ENCODE measurements around the gene SLC23A2. TPM values are rescaled to one million over a fixed set of nuclear protein-coding genes. Genes with fewer than 3 reads are reported as not detected.
"Not testable (repeated sequence)": the region's sequence is repeated elsewhere in the genome, so short reads cannot be mapped to it uniquely, and the experiment has no call there.

The SLC23A2 gene
- total RNA-seq, 1 experiment from 2014 or later: 37.3 TPM

DNA sequence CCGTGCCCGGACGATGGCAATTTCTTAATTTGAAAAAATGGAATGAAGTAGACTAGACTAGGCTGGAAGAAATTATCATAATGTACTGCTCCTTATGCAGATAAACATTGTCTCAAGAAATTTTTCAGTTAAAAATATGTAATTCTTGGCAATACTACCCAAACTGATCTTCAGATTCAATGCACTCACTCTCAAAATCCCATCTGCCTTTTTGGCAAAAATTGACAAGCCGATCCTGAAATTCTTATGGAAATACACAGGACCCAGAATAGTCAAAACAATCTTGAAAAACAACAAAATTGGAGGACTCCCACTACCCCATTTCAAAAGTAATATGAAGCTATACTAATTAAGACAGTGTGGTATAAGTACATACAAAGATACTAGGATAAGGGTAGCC is 19.0 kb downstream of the SLC23A2 start:
- ChIA-PET CTCF (interaction anchor here (0.6 kb wide), 1 partner anchor 134 kb away, joined by 5 read pairs; no protein-coding TSS in a partner anchor), POLR2A (no interaction called here)
- no peaks in the 10 kb centered on the region for H3K9me3 Mint-ChIP-seq (ENCODE audit: unreplicated experiment)
- no TSS peak for BruUV-seq (replicated peaks)
- intact Hi-C loops (cut with micrococcal nuclease; ENCODE audit: unreplicated experiment): no loop called here
- no peaks in the 10 kb centered on the region for H3K4me1 ChIP-seq
- no peaks in the 10 kb centered on the region for H3K4me1 Mint-ChIP-seq (ENCODE audit: low read depth, unreplicated experiment)
- no peak overlapping the region for H3K27ac Mint-ChIP-seq (ENCODE audit: unreplicated experiment)
- no peaks in the 10 kb centered on the region for H3K27me3 Mint-ChIP-seq (ENCODE audit: insufficient read depth, unreplicated experiment)
- H3K4me3 ChIP-seq (ENCODE audit: low read depth, low read length): no peak overlapping the region
- peaks cover 6% of the 10 kb centered on the region for H3K36me3 Mint-ChIP-seq (ENCODE audit: insufficient read depth, unreplicated experiment)
- H3K9me3 ChIP-seq: no peaks in the 10 kb centered on the region
- DNase-seq: no peak
- no peaks in the 10 kb centered on the region for H3K36me3 ChIP-seq (ENCODE audit: control insufficient read depth, insufficient read depth, low read length)
- TF ChIP-seq, protein P1, sequence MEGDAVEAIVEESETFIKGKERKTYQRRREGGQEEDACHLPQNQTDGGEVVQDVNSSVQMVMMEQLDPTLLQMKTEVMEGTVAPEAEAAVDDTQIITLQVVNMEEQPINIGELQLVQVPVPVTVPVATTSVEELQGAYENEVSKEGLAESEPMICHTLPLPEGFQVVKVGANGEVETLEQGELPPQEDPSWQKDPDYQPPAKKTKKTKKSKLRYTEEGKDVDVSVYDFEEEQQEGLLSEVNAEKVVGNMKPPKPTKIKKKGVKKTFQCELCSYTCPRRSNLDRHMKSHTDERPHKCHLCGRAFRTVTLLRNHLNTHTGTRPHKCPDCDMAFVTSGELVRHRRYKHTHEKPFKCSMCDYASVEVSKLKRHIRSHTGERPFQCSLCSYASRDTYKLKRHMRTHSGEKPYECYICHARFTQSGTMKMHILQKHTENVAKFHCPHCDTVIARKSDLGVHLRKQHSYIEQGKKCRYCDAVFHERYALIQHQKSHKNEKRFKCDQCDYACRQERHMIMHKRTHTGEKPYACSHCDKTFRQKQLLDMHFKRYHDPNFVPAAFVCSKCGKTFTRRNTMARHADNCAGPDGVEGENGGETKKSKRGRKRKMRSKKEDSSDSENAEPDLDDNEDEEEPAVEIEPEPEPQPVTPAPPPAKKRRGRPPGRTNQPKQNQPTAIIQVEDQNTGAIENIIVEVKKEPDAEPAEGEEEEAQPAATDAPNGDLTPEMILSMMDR (IDR thresholded peaks at IDR 0.05; ENCODE audit: insufficient read depth in 1 of 2, low read depth in 1 of 2, low read length in 1 of 2, severe bottlenecking in 1 of 2, unreplicated experiment in 1 of 2): no peak
- no peaks in the 10 kb centered on the region for H3K27me3 ChIP-seq (replicated peaks; ENCODE audit: control insufficient read depth, insufficient read depth, low read length)
- no peak overlapping the region for H3K4me3 Mint-ChIP-seq (ENCODE audit: unreplicated experiment)

DNA sequence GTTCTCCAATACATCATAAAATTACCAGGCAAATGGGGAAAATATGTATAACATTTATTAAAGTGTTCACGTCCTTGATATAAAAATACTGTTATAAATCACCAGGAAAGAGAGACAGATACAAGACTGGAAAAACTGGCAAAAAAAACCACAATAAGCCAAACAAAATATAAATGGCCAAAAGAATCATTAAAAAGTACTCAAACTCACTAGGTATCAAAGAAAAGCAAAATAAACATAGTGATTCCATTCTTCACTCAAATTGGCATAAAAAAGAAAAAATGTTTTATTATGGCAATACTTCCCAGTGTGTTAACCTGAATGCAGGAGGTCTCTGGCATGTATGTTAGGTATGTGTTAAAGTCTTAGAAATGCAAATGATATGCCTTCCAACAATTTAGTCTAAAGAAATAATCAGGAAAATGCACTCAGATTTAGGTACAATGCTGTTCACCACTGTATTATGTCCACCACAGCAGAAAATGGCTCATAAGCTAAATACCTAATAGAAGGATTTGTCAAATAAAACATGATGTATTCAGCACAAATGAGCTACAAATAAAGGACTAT is 21.4 kb downstream of the SLC23A2 start:
- no peak for DNase-seq
- Mint-ChIP-seq H3K9me3 (ENCODE audit: unreplicated experiment) (no peaks in the 10 kb centered on the region), H3K4me3 (ENCODE audit: unreplicated experiment) (no peak overlapping the region), H3K4me1 (ENCODE audit: low read depth, unreplicated experiment) (no peaks in the 10 kb centered on the region), H3K27ac (ENCODE audit: unreplicated experiment) (no peak overlapping the region), H3K27me3 (ENCODE audit: insufficient read depth, unreplicated experiment) (no peaks in the 10 kb centered on the region), H3K36me3 (ENCODE audit: insufficient read depth, unreplicated experiment) (peaks cover 6% of the 10 kb centered on the region)
- no TSS peak for BruUV-seq (replicated peaks)
- Histone ChIP-seq H3K36me3 (ENCODE audit: control insufficient read depth, insufficient read depth, low read length) (no peaks in the 10 kb centered on the region), H3K4me3 (ENCODE audit: low read depth, low read length) (no peak overlapping the region), H3K27me3 (replicated peaks; ENCODE audit: control insufficient read depth, insufficient read depth, low read length) (no peaks in the 10 kb centered on the region), H3K9me3 (no peaks in the 10 kb centered on the region), H3K4me1 (no peaks in the 10 kb centered on the region)
- CTCF ChIA-PET: no interaction called here
- POLR2A ChIA-PET: no interaction called here
- TF ChIP-seq, protein P1 (IDR thresholded peaks at IDR 0.05; ENCODE audit: insufficient read depth in 1 of 2, low read depth in 1 of 2, low read length in 1 of 2, severe bottlenecking in 1 of 2, unreplicated experiment in 1 of 2): no peak
- intact Hi-C loops (cut with micrococcal nuclease; ENCODE audit: unreplicated experiment): no loop called here

DNA sequence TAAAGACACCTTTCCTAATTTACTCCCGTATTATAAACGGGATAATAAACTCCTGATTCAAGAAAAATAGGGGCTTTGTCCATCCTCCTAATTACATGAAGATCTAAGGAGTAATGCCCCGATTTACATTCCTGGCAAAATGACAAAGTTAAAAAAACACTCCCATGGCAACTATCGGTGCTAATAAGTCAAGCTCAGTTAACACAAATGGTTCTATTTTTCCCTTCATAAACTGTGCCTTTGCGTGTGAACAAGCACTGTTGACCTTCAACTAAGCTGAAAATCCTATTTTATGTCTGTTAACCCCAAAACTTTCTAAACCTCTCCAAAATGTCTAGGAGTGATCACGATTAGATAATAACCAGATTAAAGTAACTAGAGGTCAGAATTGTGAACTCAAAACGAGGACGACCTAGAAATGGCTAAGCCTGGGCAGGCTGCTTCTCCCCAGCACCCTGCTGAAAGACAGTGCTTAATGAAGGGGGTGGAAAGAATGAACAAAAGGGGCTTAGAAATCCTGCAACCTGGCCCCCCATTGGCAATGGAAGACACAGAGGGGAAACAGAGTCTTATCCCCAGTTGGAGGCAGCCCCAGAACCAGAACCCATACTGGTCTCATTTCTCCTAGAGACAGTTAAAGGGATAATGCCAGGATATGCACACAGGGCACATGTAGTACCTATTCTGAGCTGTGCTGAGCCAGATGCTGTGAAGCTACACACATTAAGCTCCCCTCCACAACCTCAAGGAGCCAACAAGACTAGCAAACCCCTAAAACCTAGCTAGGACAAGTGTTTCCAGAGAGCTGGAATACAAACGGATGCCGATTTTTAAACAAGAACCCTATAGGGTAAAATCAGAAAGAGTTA is 23.0 kb downstream of the SLC23A2 start:
- Histone ChIP-seq H3K4me3 (ENCODE audit: low read depth, low read length) (no peak overlapping the region), H3K27me3 (replicated peaks; ENCODE audit: control insufficient read depth, insufficient read depth, low read length) (no peaks in the 10 kb centered on the region), H3K36me3 (ENCODE audit: control insufficient read depth, insufficient read depth, low read length) (no peaks in the 10 kb centered on the region), H3K9me3 (no peaks in the 10 kb centered on the region), H3K4me1 (no peaks in the 10 kb centered on the region)
- no peak for DNase-seq
- Mint-ChIP-seq H3K27ac (ENCODE audit: unreplicated experiment) (no peak overlapping the region), H3K36me3 (ENCODE audit: insufficient read depth, unreplicated experiment) (peaks cover 6% of the 10 kb centered on the region), H3K9me3 (ENCODE audit: unreplicated experiment) (no peaks in the 10 kb centered on the region), H3K27me3 (ENCODE audit: insufficient read depth, unreplicated experiment) (no peaks in the 10 kb centered on the region), H3K4me1 (ENCODE audit: low read depth, unreplicated experiment) (no peaks in the 10 kb centered on the region), H3K4me3 (ENCODE audit: unreplicated experiment) (no peak overlapping the region)
- intact Hi-C loops (cut with micrococcal nuclease; ENCODE audit: unreplicated experiment): no loop called here
- no TSS peak for BruUV-seq (replicated peaks)
- POLR2A ChIA-PET: interaction anchor here (0.7 kb wide), 1 partner anchor 232 kb away, joined by 3 read pairs; no protein-coding TSS in a partner anchor
- TF ChIP-seq, protein P1 (IDR thresholded peaks at IDR 0.05; ENCODE audit: insufficient read depth in 1 of 2, low read depth in 1 of 2, low read length in 1 of 2, severe bottlenecking in 1 of 2, unreplicated experiment in 1 of 2): no peak
- CTCF ChIA-PET: interaction anchor here (0.6 kb wide), 1 partner anchor 57 kb away, joined by 3 read pairs; no protein-coding TSS in a partner anchor

DNA sequence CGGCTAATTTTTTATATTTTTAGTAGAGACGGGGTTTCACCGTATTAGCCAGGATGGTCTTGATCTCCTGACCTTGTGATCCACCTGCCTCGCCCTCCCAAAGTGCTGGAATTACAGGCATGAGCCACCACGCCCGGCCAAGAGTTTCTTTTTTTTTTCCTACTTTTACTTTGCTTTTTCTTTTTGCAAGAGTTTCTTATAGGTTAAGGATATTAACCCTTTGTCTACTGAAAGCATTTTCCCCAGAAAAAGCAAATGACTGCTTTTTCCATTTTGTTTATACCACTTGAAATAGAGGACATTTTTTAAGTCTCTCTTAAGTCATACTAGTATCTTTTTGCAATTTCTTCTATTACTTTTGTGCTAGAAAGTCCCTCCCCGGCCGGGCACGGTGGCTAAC is 25.3 kb downstream of the SLC23A2 start:
- intact Hi-C loops (cut with micrococcal nuclease; ENCODE audit: unreplicated experiment); H3K27me3 ChIP-seq (replicated peaks; ENCODE audit: control insufficient read depth, insufficient read depth, low read length); H3K36me3 ChIP-seq (ENCODE audit: control insufficient read depth, insufficient read depth, low read length); H3K4me1 ChIP-seq; H3K9me3 ChIP-seq; H3K36me3 Mint-ChIP-seq (ENCODE audit: insufficient read depth, unreplicated experiment); H3K4me1 Mint-ChIP-seq (ENCODE audit: low read depth, unreplicated experiment); H3K9me3 Mint-ChIP-seq (ENCODE audit: unreplicated experiment); DNase-seq; H3K4me3 ChIP-seq (ENCODE audit: low read depth, low read length); BruUV-seq (replicated peaks); H3K27ac Mint-ChIP-seq (ENCODE audit: unreplicated experiment); POLR2A ChIA-PET; H3K4me3 Mint-ChIP-seq (ENCODE audit: unreplicated experiment); H3K27me3 Mint-ChIP-seq (ENCODE audit: insufficient read depth, unreplicated experiment): not testable (repeated sequence)
- CTCF ChIA-PET: interaction anchor here (0.7 kb wide), 1 partner anchor 16 kb away, joined by 5 read pairs; no protein-coding TSS in a partner anchor
